Neural cell (in vitro differentiated cells): Measurements from ENCODE around the gene DDX4.

ENCODE experiments used
- CTCF ChIP-seq: fragments of 450-650 bp; IDR thresholded peaks from 2 replicates; pipeline ENCODE4 v1.5.1; 2014; ENCODE audit warnings: antibody characterized with exemption, mild to moderate bottlenecking, moderate library complexity; ENCODE audit not compliant: poor library complexity, severe bottlenecking
- EP300 ChIP-seq: fragments of 450-650 bp; conservative IDR thresholded peaks from 2 replicates; pipeline ENCODE4 v1.6.1; 2014; ENCODE audit warnings: antibody characterized with exemption, mild to moderate bottlenecking, moderate library complexity; ENCODE audit not compliant: poor library complexity, severe bottlenecking
- EZH2 ChIP-seq: fragments of 200-600, 300-800 bp; shearing (Covaris generic), sonication (generic); IDR thresholded peaks from 2 replicates; pipeline ENCODE4 v1.6.1; 2014; ENCODE audit warnings: antibody characterized with exemption, low read length, borderline replicate concordance, mild to moderate bottlenecking; ENCODE audit not compliant: insufficient read depth, poor library complexity, severe bottlenecking
- POLR2AphosphoS5 ChIP-seq: IDR thresholded peaks from 2 replicates; pipeline ENCODE4 v1.6.1; 2012
- REST ChIP-seq: IDR thresholded peaks from 2 replicates; pipeline ENCODE4 v1.6.1; 2012; ENCODE audit warnings: borderline replicate concordance
- SMC3 ChIP-seq: fragments of 450-650 bp; conservative IDR thresholded peaks from 2 replicates; pipeline ENCODE4 v1.6.1; 2014; ENCODE audit warnings: antibody characterized with exemption, mild to moderate bottlenecking, moderate library complexity; ENCODE audit not compliant: poor library complexity
- TAF1 ChIP-seq: IDR thresholded peaks from 2 replicates; pipeline ENCODE4 v1.6.1; 2012; ENCODE audit warnings: low read depth

- TF ChIP-seq EZH2 (no peak), CTCF (no peak), REST (no peak), POLR2AphosphoS5 (no peak), EP300 (no peak), TAF1 (no peak), SMC3 (no peak)
Measured at GRCh38 chr5:55857247-55857640, 119.4 kb downstream of the DDX4 start.
